GM21526 (cell line): ENCODE data around the gene RXRG.

Source experiments
- ATAC-seq: cut with Tn5 transposase; IDR thresholded peaks from one replicate; pipeline ENCODE4 v1.9.1; 2021; ENCODE audit warnings: moderate library complexity; ENCODE audit not compliant: unreplicated experiment, low FRiP score

RXRG gene

DNA sequence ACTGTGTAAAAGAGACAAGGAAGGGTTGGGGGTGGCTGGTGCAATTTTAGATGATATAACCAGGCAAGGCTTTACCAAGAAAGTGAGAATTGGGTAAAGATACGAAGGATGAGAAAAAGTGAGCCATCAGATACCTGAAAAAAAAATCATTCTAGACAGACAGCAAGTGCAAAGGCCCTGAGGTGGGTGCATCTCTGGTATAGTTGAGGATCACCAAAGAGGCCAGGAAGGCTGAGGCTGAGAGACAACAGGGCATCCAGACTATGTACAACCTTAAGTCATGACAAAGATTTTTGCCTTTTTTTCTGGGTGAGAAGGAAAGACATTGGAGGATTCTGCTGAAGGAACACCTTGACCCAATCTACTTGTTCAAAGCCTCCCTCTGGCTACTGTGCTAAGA, 29.9 kb downstream of the RXRG start:
- no peak for ATAC-seq

DNA sequence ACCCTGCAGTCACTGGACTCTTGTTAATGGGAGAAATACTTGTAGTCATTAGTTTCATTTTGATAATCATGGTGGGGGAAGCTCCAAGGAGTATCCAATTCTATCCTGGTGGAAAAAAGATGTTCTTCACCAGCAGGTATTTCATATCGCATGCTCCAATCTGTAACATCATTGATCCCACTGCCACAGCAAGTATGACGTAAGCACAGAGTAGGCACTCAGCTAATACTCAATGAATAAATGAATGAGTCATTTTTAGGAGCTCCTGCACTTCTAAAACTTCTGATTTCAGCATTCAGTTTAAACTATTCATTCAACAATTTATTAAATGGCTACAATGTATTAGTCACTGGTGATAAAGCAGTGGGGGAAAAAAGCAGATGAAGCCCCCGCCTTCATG, 30.3 kb downstream of the RXRG start:
- no peak for ATAC-seq

DNA sequence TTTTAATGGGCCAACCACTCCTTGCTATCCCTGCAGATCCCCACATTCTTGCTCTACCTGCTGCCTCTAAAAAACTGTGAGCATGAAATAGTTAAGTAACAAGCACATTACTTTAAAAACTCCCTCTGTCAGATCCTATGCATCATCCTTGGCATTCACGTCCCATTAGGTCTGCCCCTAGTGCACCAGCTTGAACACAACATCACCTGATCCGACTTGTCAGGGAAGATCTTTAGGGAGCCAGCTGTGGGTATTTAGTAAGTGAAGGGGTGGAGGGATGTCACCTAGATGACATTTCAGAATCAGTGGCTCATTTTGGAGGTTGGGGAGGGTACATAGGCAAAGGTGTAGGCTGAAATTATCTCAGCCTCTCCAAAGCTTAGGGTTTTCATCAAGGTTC, 33.5 kb downstream of the RXRG start:
- ATAC-seq, result no peak

DNA sequence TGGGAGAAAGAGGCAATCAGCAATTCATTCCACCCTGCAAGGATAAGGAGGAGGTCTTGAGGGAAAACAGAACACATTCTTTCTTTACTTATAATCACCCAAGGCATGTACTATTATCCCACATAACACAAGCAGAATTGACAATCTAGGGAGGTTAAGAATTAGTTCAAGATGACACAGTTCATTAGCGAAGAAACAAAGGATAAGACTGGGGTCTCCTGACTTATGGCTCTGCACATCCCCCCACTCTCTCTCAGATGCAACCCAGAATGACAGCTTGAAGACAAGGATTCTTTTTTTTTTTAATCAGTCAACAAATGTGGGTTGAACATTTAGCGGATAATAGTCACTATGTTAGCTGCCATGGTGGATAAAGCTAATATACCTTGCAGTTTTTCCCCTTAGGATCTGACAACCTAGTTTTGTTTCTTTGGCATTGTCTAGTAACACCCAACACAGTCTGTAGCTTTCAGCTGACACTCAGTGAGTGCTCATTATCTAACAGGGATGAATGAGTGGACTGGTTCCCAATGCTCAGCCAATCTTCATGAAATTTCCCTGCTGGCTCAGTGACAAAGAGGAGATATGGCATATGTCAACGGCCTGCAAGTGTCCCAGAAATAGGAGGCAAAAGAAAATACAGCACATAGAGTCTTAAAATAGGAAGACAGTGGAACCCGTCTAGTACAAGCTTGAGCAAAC, 35.1 kb downstream of the RXRG start:
- no peak for ATAC-seq

GRCh38 chr1:165408518-165408917, 36.4 kb downstream of the RXRG start:
- ATAC-seq, result no peak

DNA sequence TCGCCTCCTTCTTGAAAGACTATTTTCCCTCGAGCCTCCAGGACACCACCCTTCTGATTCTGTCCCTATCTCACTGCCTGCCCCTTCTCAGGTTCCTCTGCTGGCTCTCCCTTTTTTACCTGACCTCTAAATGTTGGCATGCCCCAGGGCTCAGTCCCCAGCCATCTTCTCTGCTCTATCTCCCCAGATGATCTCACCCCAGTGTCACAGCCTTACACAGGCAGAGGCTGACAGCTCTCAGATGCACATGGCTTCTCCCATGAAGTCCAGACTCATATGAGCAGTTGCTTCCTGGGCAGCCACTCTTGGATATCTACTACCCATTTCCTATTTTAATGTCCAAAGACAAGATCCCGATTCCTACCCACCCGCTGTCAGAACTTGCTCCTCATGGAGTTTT, 37.5 kb downstream of the RXRG start:
- ATAC-seq, result no peak

GRCh38 chr1:165403835-165404482, 41.0 kb downstream of the RXRG start:
- peak; percentile 50 for ATAC-seq

DNA sequence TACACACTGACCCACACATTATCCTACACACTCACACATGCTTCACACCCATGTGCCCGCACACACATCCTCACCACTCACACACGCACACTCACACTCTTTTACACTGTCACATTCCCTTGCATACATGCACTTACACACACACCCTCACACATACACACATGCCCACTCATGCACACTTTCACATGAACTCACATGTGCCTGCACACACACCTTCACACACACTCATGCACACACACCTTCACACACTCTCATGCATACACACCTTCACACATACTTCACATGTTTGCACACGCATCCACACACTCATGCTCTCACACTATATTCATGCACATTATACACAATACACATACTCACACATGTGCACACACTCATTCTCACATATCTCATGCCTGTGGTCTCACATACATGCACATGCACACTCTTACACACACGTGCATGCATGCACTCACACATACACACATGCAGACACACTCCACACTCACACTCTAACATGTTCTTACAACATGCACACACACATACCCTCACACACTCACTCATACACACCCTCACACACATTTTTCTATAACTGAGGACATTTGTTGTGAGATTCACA, 42.3 kb downstream of the RXRG start:
- no peak for ATAC-seq

DNA sequence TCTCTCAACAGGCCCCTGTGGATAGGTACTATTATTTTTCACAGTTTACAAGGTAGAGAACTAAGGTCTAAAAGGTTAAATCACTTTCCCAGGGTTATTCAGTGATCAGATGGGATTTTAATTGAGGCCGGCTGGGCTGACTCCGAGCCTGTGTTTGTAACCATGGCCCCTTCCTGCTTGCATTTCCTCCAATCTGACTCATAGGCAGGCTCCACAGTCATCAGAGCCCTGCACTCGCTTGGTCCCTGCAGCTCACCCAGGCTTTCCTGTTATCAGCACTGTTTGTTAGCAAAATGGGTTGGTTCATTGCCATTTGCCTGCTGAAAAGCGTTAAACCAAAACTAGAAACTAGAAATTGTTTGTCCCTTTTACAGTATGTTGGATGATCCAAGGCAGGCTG, 47.0 kb downstream of the RXRG start:
- ATAC-seq, result no peak

GRCh38 chr1:165395901-165396300, 49.0 kb downstream of the RXRG start:
- no peak for ATAC-seq

GRCh38 chr1:165395478-165395877, 49.4 kb downstream of the RXRG start:
- no peak for ATAC-seq

GRCh38 chr1:165392634-165393571, 52.0 kb downstream of the RXRG start:
- ATAC-seq, result peak; percentile 98

DNA sequence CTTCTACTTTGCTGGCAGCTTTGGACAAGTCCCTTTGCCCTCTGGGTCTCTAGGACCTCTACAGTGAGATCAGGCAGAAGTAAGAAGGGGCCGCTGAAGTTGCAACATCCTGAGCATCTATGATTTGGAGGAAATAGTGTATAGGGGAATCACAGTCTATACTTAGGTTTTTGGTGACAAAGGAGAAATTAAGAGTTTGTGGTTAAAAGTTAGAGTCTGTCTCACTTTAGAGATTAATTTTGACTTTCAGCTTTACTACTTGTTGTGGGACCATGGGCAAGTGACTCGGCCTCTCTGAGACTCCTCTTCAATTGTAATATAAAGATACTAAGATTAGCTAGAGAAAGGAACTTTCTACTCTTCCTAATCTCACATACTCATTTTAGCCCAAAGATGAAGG, 55.3 kb downstream of the RXRG start:
- no peak for ATAC-seq

- ATAC-seq, result no peak
These were observed 57.0 kb downstream of the RXRG start for GRCh38 chr1:165387961-165388360.

DNA sequence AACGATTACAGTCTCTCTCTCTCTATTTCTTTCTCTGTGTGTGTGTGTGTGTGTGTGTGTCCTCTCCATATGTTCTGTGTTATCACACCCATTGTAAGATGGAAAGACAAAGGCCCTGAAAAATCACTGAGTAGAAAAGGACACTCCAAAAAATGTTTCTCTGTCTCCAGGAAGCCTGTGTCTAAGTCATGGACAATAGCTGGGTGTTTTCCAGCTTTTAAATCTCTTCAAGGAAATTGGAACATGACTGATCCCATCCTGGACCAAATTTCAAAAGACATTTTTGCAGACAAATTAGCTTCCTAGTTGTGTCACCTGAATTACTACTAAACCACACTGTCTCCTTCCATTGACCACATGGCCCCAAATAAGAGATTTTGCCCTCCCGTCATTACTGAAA, 57.4 kb downstream of the RXRG start:
- ATAC-seq, result no peak

DNA sequence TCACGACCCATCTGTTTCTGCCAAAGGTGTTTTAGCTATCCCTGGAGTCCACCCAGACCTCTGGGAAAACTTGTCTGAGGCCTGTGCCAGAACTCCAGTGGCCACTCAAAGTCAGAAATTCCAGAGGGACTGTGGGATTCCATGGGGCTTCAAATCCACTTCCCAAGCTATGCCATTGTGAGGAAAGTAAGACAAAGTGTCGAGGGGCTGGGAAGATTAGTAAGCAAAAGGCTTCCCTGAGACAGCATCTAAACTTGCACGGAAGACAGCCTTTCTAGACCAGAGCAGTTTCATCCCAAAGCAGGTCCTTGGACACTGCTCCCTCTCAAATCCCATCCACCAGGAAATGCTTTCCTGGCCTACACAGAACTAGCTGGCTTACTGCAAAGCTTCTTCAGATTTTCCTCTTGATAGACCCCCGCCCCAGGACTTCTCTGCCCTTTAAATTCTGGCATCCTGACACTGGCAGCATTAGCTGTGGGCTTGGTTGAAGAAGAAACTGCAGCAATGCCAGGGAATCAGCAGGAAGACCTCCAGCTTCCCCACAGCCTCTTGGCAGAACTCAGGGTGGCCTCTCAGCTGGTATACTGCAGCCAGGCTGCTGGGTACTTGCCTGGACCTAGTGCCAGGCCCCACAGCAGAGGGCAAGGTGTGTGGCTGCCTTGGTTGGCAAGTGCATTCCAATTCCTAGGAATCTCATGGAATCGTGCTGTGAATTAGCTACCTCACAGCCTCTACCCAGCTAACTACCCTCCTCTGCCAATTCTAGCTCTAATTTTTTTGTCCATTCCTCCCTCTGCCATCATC, 61.1 kb downstream of the RXRG start:
- no peak for ATAC-seq

DNA sequence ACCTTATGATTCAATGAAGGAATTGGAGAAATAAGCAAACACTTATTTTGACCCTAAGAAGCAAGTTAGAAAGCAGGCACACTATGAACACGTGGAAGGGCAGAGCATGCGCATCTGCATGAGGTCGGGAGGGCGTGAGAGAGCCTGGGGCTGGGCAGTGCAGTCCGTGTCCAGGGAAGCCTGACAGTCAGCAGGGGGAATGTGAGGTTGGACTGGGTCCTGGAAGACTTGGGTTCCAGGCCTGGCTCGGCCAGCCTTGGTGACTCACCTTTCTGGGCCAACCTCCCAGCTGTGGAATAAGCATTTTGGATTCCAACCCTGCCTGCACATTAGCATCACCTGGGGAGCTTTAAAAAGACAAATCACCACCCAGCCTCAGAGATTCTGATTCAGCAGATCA, 61.9 kb downstream of the RXRG start:
- no peak for ATAC-seq

DNA sequence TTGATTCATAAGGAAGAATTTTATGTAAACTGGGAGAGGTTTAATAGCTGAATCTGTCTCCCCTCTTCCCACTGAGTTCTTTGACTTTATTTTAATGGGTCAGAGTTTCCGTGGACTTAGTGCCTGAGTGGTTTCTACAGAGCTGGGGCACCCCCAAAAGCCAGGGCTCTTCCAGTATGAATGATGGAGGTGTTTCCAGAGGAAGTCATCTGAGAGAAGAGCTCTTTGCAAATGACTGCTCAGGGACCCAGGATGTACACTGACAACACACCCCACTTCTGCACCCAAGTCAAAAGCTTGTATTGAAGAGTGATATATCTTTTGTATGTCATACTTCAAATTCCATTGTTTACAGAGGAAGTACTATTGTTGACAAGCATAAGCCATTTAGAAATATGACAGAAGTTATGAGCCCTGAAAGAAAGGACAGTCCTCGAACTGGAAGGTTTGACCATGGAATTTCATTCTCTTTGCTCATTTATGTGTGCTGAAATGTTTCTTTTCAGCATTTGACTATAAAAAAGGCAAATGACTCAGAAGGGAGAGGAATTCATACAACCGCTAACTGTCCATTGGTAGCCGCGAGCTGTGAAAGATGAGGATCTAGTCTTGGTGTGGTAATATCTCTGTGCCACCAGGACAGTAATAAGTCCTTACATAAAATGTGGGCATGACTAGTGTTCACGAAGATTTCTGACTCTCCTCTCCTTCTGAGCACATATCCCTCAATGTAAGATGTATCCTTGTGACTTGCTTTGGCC, 63.0 kb downstream of the RXRG start:
- ATAC-seq, result no peak

DNA sequence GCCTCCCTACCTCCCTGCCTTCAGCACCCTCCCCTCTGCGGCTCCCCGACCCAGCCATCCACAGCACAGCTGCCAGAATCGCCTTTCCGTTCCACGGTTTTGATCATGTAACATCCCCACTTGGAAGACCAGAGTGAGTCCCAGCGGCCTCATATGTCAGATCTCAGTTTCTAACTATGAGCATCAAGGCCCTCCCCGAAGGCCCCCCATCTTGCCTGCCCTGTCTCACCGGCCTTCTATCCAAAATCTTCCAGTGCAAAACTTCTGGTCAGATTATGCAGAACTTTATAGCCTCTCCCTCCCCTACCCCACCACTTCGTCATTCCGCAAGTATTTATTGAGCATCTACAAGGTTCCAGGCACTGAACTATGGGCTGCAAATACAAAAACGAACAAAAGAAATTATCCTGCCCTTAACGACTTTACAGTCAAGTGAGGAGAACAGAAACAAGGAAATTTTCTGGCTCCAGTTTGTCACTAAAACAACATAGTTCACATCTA, 68.1 kb downstream of the RXRG start:
- ATAC-seq, result no peak
